ENCODE data around the gene PDE4D. TPM values are rescaled to one million over a fixed set of nuclear protein-coding genes. Genes with fewer than 3 reads are reported as not detected.
A peak's percentile ranks its signal among the peaks of the same experiment; 100 is the strongest.

Gene PDE4D
- total RNA-seq, 1 experiment from 2014 or later, result 2.4 TPM

- H3K27ac ChIP-seq (ENCODE audit: low read length), result no peak overlapping the region
- CTCF ChIA-PET, result no interaction called here
- H3K36me3 ChIP-seq (ENCODE audit: control insufficient read depth, insufficient read depth, low read length), result no peaks in the 10 kb centered on the region
- peaks cover 3% of the 10 kb centered on the region; the same call in 1 of the 2 replicates for H3K27me3 ChIP-seq (ENCODE audit: control insufficient read depth, insufficient read depth, low read length)
- DNase-seq (ENCODE audit: low read depth, low spot score) (no peak), ATAC-seq (no peak)
- POLR2A ChIA-PET, result no interaction called here
- no peaks in the 10 kb centered on the region for H3K4me1 ChIP-seq (ENCODE audit: control insufficient read depth, insufficient read depth, low read length)
- BruUV-seq (replicated peaks), result no TSS peak
- H3K4me3 ChIP-seq (ENCODE audit: low read depth in 2 of 2, low read length in 2 of 2), result no peak overlapping the region
- in situ Hi-C loops (cut with HindIII; ENCODE audit: low pct_unique_long_range_greater_than_20kb, low sequenced_read_pairs), result no loop called here
- intact Hi-C loops (cut with micrococcal nuclease; ENCODE audit: unreplicated experiment), result no loop called here
- TF ChIP-seq REST (IDR thresholded peaks at IDR 0.05; ENCODE audit: insufficient read depth in 1 of 2, low read depth in 2 of 2, low read length in 1 of 2), result no peak
- no peak for TF ChIP-seq TCF7L2 (IDR thresholded peaks at IDR 0.05; ENCODE audit: low read depth, low read length)
- TF ChIP-seq POLR2AphosphoS5 (IDR thresholded peaks at IDR 0.05; ENCODE audit: low read depth, low read length), result no peak
- no peak for TF ChIP-seq SIN3A (IDR thresholded peaks at IDR 0.05; ENCODE audit: borderline replicate concordance, insufficient read depth, low read depth, low read length)
- no peak for TF ChIP-seq CTCF (IDR thresholded peaks at IDR 0.05)
- H3K9me3 ChIP-seq (ENCODE audit: control insufficient read depth, insufficient read depth, low read depth, low read length), result no peaks in the 10 kb centered on the region
These were observed 85.7 kb downstream of the PDE4D start for GRCh38 chr5:59807806-59808205.

GRCh38 chr5:59800347-59800893 is 93.1 kb downstream of the PDE4D start:
- no peaks in the 10 kb centered on the region for H3K9me3 ChIP-seq (ENCODE audit: control insufficient read depth, insufficient read depth, low read depth, low read length)
- no peaks in the 10 kb centered on the region for H3K4me1 ChIP-seq (ENCODE audit: control insufficient read depth, insufficient read depth, low read length)
- ChIA-PET CTCF (interaction anchor here (0.7 to 0.9 kb wide), 2 partner anchors 105 to 420 kb away, joined by 4 to 9 read pairs; no protein-coding TSS in a partner anchor), POLR2A (no interaction called here)
- TF ChIP-seq TCF7L2 (IDR thresholded peaks at IDR 0.05; ENCODE audit: low read depth, low read length), result no peak
- TF ChIP-seq POLR2AphosphoS5 (IDR thresholded peaks at IDR 0.05; ENCODE audit: low read depth, low read length), result no peak
- no peak for TF ChIP-seq REST (IDR thresholded peaks at IDR 0.05; ENCODE audit: insufficient read depth in 1 of 2, low read depth in 2 of 2, low read length in 1 of 2)
- peak; percentile 45; the same call in 1 of the 2 replicates for TF ChIP-seq CTCF (IDR thresholded peaks at IDR 0.05)
- TF ChIP-seq SIN3A (IDR thresholded peaks at IDR 0.05; ENCODE audit: borderline replicate concordance, insufficient read depth, low read depth, low read length), result no peak
- H3K36me3 ChIP-seq (ENCODE audit: control insufficient read depth, insufficient read depth, low read length), result no peaks in the 10 kb centered on the region
- ATAC-seq (peak; percentile 35; the same call in 1 of the 2 replicates), DNase-seq (ENCODE audit: low read depth, low spot score) (no peak)
- H3K27me3 ChIP-seq (ENCODE audit: control insufficient read depth, insufficient read depth, low read length), result no peaks in the 10 kb centered on the region
- intact Hi-C loops (cut with micrococcal nuclease; ENCODE audit: unreplicated experiment), result loop anchor here (1.0 to 2.0 kb wide), 2 partner anchors 410 to 612 kb away; no protein-coding TSS in a partner anchor
- no peak overlapping the region for H3K27ac ChIP-seq (ENCODE audit: low read length)
- no peak overlapping the region for H3K4me3 ChIP-seq (ENCODE audit: low read depth in 2 of 2, low read length in 2 of 2)
- no TSS peak for BruUV-seq (replicated peaks)
- in situ Hi-C loops (cut with HindIII; ENCODE audit: low pct_unique_long_range_greater_than_20kb, low sequenced_read_pairs), result no loop called here
